Stimulated activated CD8-positive, alpha-beta memory T cell treated with anti-CD3 and anti-CD28 coated beads, Interleukin-4, amount 100 ng/mL, for 48 hours (primary cell): ENCODE measurements around the gene PDK2.
"Not testable (repeated sequence)": the region's sequence is repeated elsewhere in the genome, so short reads cannot be mapped to it uniquely, and the experiment has no call there.

Experiments
- DNase-seq: peaks from one replicate; pipeline ENCODE4 v3.0.0-alpha.2; 2020

PDK2 gene

DNA sequence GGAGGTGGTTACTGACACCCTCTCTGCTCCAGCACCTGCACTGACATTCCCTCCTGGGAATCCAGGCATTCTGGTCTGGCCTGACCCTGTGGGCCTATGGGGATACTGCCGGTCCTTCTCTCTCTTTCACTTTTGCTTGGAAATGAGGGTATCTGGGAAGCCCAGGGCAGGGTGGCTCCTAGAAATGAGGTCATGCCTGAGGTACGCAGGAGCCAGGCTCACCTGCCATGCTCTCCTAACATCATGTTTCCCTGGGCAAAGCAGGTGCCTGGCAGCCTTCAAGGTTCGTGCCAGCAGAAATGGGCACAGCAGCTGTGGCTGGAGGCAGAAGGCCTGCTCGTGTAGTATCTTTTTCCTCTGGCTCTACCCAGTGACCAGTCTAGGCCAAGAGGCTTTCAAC lies 35.9 kb upstream of the PDK2 start:
- no peak for DNase-seq

DNA sequence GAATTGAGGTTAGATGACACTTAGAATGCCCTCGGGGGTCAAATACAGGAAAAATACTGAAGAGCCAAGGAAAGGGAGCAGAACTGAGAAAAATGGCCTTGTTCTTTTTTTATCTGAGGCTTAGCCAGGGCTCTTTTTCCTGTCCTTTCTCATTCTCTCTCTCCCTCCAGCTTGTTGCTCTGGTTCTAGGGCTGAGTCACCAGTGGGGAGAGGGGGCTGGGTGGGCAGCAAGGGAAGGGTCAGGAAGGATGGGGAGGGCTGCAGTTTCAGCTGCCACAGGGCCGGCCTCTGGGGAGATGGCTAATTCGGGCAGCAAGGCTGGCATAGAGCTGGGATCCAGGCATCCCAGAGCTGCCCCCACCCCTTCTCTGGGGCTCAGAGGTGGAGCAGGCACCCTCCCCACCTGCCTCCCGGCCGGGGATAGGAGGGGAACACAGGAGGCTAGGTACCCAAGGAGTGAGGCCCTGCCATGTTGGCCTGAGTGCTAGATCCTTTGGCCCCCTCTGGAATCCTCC lies 35.3 kb upstream of the PDK2 start:
- DNase-seq = no peak

DNA sequence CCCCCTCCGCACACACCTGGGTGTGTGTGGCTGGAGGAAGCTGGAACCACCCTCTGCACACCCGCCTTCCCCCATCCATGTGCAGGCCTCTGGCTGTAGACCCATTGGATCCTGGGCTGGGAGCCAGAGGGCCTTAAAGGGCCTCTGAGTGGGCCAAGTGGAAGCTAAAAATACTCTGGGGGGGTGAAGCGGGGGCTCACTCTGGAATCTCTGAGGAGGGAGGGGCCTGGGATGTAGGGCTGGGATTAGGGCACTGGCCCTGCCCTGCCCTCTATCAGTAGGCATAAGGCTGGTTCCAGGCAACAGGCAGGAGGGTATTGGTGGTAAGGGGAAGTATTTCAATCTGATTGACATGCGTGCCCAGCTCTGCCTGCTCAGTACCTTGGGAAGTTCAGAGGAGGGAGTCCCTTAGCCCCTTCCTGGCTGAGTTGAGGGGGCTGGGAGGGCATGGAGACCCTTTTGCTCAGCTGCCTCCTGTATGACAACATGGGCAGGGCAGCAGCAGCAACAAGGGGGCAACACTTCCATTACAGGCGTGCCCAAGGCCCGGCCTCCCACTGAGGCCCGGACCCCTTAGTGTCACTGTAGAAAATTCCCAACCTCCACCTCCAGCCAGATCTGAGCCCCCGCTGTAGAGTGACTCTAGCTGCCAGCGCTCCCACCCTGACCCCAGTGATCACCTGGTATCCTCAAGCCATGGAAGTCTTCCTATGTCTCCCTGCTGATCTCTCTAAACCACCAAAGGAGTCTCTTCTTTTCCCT lies 34.0 kb upstream of the PDK2 start:
- DNase-seq = no peak

DNA sequence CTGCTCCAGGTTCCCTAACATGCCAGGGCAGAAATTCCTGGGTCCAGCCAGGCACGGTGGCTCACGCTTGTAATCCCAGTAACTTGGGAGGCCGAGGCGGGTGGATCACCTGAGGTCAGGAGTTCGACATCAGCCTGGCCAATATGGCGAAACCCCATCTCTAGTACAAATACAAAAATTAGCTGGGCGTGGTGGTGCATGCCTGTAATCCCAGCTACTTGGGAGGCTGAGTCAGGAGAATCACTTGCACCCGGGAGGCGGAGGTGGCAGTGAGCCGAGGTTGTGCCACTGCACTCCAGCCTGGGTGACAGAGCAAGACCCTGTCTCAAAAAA lies 33.5 kb upstream of the PDK2 start:
- not testable (repeated sequence) for DNase-seq

DNA sequence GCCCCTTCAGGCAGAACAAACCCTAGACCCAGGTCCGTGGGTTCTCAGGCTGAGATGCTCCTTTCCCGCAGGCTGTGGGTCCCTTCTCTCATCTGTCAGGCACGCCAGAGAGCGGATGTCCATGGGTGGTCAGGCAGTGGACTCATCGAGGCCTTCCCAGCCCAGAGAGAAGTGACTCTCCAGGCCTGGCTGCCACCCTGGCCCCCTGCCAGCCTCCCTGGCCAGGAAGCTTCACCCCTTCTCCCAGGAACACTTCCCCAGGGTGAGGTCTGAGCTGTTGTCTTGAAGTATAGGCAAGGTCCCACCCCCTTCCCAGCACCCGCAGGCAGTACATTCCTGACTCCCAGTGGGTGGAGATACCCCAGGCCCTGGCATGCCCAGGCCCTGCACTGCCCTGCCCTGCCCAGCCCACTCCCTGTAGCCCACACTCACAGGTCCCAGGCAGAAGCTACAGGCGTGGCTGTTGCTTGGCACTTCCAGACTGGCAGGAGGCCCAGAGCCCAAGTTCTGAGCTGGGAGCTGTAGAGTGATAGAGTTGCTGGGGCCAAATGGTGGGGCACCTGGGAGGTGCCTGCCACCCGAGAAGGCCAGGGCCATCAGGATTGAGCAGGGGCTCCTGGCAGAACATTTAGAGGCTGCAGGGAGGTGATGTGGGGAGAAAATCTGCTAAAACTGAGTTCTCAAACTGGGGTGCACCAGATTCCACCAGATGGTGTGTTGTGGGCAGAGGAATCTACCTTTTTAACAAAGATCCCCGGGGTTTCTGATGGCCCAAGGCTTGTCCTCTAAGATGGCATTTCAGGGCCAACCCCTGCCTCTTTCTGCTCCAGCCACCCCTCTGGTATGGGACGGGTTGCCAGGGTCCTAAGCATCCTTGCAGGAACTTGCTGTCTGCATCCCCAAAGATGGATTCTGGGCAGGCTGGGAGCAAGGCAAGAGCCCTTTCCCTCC lies 32.6 kb upstream of the PDK2 start:
- no peak for DNase-seq

DNA sequence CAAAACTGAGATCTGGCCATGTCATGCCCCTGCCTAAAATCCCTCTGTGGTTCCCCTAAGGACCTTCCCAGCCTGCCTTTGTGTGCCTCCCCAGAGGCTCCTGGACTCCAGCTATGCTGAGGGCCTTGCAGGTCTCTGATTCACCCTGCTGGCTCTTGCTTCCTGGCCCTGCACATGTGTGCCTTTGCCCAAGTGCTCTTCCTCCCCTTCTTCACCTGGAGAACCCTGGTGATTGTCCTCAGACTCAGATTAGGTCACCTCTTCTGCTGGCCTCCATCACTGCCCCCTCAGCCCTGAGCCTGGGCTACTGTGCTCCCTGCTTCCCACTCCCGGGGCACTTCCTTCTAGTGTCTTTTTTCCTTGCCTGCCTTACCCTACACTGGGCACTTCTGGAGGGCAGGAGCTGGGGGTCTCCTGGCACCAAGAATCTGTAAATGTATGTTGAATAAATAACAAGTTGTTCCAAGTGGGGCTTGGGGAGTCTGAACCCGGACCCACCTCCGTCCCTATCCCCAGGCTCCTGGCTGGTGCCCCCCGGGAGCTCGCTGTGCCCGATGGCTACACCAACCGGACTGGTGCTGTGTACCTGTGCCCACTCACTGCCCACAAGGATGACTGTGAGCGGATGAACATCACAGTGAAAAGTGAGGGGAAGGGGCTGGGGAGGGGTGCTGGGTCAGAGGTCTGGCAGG lies 31.4 kb upstream of the PDK2 start:
- DNase-seq = no peak

DNA sequence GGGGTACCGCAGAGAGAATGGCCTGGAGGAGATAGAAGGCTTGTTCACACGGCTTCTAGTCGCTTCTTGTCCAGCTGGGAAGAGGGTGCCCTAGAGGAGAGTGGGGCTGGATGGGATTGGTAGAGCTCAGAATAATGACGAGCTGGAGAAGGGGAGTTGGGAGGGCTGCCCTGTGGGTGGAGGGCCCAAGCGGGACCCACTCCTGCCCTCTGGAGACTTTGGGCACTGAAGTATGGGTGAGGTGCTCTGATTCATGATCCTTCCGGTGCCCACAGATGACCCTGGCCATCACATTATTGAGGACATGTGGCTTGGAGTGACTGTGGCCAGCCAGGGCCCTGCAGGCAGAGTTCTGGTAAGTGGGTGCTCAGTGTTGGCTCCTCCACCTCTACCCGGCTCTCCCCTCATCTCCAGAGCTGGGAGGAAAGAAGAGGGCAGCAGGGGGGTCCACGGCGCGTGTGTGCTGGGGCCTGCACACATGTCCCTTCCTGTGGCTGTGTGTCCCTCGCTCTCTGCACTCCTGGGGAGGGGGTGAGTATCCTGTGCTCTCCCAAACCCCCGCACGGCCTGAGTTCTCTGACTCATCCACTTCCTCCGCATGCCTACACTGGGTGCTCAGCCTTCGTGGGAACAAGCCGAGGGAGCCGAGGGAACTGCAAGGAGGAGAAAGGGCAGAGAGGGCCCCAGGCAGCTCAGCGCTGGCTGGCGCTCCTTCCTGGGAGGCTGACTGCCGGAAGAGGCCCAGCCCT lies 30.7 kb upstream of the PDK2 start:
- no peak for DNase-seq

DNA sequence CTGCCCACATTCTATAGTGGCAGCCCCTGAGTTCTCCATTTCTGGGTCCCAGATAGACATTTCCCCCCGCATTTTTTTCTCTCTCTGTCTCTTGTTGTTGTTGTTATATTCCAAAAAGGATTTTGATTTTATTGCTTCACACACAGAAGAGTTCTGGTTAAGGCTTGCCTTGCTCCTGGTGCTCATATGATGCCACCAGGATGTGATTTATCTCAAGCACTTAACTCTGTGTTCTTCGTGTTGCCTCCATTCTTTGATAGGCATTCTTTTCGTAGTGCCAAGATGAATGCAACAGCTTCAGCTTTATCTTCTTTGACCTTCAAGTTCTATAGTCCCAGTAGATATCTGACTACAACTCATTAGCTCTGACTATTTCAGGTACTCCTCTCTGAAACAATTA lies 30.1 kb upstream of the PDK2 start:
- DNase-seq = no peak

DNA sequence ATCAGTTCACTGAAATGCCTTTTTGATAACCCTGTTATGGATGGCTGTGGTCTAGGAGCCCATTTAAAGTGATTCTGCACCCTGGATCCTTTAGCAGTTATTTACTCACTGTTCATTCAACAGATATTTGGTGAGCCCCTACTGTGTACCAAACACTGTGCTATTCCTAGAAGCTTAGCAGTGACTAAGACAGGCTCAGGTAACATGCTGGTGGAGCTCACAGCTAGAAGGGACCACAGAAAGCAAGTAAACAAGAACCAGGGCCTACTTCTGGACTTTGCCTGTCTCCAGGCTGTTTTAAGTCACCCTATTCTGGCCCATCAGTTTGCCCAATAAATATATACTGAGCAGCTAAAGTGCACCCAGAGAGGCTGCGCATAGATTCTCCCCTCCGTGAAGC lies 28.2 kb upstream of the PDK2 start:
- DNase-seq = no peak

DNA sequence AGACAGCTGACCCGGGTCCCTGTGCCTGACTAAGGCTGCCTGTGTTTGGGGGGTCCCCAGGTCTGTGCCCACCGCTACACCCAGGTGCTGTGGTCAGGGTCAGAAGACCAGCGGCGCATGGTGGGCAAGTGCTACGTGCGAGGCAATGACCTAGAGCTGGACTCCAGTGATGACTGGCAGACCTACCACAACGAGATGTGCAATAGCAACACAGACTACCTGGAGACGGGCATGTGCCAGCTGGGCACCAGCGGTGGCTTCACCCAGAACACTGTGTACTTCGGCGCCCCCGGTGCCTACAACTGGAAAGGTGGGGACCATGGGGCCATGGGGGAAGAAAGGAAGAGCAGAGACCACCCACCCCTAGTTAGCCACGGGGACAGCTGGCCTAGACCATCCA lies 27.2 kb upstream of the PDK2 start:
- no peak for DNase-seq

DNA sequence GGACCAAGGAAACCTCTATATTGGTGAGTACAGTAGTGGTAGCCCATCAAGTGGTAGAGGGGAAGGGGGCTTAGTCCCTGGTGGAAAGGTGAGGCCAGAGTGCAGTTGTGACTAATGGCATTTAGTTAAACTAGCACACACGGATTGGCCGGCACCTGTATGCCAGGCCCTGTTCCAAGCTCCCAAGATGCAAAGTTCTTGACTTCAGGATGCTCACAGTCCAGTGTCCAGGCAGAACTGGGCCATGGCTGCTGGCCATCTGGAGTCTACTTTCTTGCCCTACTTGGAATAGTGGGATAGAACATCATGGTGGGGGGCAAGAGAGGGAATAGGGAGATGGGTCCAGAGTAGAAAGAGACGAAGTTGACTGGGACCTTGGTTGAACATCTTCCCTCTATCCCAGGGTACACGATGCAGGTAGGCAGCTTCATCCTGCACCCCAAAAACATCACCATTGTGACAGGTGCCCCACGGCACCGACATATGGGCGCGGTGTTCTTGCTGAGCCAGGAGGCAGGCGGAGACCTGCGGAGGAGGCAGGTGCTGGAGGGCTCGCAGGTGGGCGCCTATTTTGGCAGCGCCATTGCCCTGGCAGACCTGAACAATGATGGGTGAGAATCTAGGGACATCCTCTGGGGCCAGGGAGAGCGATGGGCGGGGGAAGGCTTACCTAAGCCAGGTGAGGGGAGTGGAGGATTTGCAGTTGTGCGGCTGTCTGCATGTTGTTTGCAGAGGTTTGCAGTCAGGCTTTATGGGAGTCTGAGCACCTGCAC lies 24.1 kb upstream of the PDK2 start:
- no peak for DNase-seq

DNA sequence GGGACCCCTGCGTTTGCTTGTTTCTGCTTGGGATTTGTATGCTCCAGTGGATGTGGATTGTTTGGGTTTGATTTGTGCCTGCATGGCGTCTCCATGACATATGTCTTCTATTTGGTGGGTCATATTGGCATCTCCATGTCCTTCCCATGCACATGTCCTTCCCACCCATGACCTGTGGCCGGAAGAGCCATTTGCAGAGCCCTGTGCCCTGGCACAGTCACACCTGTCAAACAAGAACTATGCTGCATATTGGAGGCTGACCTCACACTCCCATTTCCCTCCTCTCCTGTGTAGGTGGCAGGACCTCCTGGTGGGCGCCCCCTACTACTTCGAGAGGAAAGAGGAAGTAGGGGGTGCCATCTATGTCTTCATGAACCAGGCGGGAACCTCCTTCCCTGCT lies 23.5 kb upstream of the PDK2 start:
- DNase-seq = no peak

DNA sequence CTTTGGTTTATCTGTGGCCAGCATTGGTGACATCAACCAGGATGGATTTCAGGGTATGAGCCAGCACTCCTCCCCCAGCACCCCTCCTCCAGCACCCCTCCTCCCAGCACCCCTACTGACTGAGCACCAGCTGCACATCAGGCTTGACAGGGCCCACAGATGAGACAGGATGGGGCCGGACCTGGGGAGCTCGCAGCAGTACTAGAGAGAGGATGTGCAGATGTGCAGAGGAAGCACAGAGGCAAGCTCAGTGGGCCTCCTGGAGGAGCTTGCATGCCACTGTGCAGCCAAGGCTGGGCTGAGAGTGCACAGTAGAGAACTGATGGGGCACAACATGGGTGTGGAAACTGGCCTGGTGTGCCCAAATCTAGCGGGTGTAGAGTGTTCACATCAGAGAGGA lies 23.0 kb upstream of the PDK2 start:
- no peak for DNase-seq

DNA sequence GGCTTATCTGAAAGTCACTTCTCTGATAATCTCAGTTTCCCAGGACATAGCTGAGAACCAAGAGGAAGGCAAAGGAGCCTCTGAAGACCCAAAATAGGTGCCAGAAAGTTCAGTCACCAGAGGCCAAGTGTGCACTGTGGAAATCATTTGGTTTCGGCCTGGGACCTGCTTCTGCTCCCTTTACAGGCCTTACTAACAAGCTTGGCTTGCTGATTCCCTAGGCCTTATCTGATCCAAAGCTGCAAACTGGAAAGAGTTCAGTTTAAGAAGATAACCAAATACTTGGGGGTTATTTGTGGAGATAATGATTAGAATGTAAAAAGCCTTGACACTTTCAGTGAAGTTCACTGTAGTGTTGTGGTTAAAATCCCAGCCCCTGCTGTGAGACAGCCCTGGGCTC lies 22.2 kb upstream of the PDK2 start:
- DNase-seq = no peak

DNA sequence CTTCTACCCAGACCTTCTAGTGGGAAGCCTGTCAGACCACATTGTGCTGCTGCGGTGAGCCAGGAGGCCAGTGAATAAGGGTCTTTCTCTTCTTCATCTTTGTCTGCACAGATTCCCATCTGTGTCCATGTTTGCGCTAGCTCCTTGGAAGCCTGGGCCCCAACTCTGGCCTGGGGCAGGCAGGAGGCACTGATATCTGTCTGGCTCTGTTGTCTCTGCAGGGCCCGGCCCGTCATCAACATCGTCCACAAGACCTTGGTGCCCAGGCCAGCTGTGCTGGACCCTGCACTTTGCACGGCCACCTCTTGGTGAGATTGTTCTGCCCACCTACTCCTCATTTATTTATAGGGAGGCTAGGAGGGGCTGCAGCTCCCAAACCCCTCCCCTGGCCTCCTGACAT lies 20.9 kb upstream of the PDK2 start:
- DNase-seq = no peak

DNA sequence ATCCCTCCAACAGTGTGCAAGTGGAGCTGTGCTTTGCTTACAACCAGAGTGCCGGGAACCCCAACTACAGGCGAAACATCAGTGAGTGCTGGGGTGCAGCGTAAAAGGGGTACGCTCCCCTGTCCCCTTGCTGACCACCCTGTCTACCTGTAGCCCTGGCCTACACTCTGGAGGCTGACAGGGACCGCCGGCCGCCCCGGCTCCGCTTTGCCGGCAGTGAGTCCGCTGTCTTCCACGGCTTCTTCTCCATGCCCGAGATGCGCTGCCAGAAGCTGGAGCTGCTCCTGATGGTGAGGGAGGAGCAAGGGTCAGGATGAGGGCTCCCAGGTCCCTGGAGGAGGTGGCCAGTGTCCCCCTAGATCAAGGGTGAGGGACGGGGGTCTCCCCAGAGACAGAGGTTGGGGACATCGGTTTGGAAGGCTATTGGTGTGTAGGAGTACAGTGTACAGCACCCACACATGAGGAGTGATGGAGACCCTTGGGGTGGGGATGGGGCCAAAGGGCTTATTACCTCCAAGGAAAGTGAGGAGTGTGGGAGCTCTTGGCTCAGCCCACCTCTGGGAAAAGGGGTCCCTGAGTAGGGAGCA lies 19.6 kb upstream of the PDK2 start:
- no peak for DNase-seq

DNA sequence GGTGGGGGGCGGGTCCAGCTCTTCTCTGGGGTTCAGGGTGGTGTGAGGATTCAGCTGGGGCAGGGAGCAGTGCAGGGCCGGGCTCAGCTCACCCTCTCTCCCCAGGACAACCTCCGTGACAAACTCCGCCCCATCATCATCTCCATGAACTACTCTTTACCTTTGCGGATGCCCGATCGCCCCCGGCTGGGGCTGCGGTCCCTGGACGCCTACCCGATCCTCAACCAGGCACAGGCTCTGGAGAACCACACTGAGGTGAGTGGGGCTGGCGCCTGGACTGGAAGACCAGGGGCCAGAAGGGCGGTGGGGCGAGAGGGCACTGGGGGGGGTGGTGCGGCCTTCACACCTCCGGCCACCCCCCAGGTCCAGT lies 18.9 kb upstream of the PDK2 start:
- DNase-seq = no peak

DNA sequence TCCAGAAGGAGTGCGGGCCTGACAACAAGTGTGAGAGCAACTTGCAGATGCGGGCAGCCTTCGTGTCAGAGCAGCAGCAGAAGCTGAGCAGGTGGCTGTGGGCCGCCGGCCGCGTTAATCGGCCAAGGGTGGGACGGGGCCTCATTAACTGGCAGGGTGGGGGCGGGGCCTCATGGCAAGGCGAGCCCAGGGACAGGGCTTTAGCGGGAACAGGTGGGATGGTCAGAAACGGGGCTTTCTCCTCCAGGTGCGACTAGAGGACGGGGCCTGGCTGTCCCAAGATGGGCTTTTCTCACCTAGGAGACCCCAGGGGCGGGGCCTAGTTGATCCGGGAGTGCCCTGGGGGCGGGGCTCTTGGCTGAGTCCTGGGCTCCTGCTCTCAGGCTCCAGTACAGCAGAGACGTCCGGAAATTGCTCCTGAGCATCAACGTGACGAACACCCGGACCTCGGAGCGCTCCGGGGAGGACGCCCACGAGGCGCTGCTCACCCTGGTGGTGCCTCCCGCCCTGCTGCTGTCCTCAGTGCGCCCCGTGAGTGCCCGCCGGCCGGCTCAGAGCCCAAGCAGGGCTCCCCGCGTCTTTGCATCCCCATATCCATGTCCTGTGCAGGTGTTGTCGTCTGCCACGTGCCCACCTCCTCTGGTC lies 18.4 kb upstream of the PDK2 start:
- DNase-seq = no peak

DNA sequence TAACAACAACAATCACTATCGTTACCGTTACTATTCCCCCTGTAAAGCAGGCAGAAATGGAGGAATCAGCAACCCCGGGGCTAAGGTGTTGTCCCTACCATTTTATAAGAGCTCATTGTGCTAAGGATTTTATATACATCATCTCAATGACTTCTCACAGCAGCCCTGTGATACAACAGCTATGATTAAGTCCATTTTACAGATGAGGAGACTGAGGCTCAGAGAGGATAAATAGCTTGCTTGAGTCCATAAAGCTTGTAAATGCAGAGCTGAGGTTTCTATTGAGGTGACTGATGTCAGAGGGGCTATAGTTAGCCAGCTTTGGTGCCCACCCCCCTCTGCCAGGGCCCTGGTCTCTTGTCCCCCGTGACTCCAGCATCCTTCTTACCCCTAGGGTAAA lies 16.7 kb upstream of the PDK2 start:
- DNase-seq = no peak

DNA sequence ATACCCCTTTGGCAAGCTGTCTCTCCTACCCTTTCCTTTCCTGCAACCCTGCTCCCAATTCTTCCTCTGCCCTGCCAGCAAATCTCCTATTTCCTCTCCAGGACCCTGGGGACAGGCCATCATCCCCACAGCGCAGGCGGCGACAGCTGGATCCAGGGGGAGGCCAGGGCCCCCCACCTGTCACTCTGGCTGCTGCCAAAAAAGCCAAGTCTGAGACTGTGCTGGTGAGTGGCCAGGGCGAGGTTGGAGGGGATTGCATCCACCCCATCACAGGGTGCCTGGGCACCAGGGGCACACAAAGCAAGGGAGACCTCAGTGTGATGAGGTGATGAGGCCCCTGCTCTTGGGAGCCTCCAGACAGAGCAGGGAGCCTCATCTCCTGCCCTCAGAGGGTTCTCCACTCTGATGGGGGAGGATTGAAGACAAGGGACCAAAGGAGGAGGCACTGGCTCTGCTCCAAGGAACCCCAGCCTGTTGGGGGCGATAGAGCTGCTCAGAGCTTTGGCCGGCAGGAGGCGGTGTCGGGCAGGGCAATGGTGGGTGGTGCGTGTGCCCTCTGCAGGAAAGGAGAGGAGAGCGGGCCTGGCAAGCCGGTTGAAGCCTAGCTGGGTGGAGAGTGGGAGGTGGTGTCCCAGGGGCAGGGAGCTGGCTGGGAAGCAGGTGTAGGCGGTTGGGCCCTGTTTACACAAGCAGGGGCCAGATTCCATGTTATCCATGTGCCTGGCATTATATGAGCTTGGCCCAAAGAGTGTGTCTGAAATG lies 15.6 kb upstream of the PDK2 start:
- peak; percentile 59 for DNase-seq
